Measurements from ENCODE around the gene WNT11.

WNT11 gene

GRCh38 chr11:76233196-76233921 is 27.1 kb upstream of the WNT11 start:
- Histone ChIP-seq H3K9me3 (ENCODE audit: control insufficient read depth in 5 of 5, low read length in 5 of 5) (no peaks in the 10 kb centered on the region), H3K4me1 (ENCODE audit: control insufficient read depth in 5 of 5, insufficient read depth in 5 of 5, low read length in 5 of 5) (peaks cover 4 to 44% (median 33%) of the 10 kb centered on the region in 5 donors), H3K36me3 (ENCODE audit: control insufficient read depth in 5 of 5, insufficient read depth in 5 of 5, low read length in 5 of 5) (no peaks in the 10 kb centered on the region), H3K27me3 (ENCODE audit: control insufficient read depth in 5 of 5, insufficient read depth in 4 of 5, low read length in 5 of 5) (no peaks in the 10 kb centered on the region), H3K27ac (ENCODE audit: low read depth, low read length) (peak overlapping the region; percentile 88), H3K9ac (ENCODE audit: low read length in 5 of 5) (no peak overlapping the region), H3K4me3 (ENCODE audit: low read depth in 1 of 5, low read length in 5 of 5) (peak overlapping the region in 1 of 5 donors; percentile 89)

- Histone ChIP-seq H3K27ac (ENCODE audit: low read depth, low read length) (no peak overlapping the region), H3K36me3 (ENCODE audit: control insufficient read depth in 5 of 5, insufficient read depth in 5 of 5, low read length in 5 of 5) (no peaks in the 10 kb centered on the region), H3K9ac (ENCODE audit: low read length in 5 of 5) (no peak overlapping the region), H3K9me3 (ENCODE audit: control insufficient read depth in 5 of 5, low read length in 5 of 5) (no peaks in the 10 kb centered on the region), H3K4me3 (ENCODE audit: low read depth in 1 of 5, low read length in 5 of 5) (no peak overlapping the region), H3K4me1 (ENCODE audit: control insufficient read depth in 5 of 5, insufficient read depth in 5 of 5, low read length in 5 of 5) (peaks cover 4 to 52% (median 34%) of the 10 kb centered on the region in 5 donors), H3K27me3 (ENCODE audit: control insufficient read depth in 5 of 5, insufficient read depth in 4 of 5, low read length in 5 of 5) (no peaks in the 10 kb centered on the region)
These were observed 25.8 kb upstream of the WNT11 start for GRCh38 chr11:76232026-76232665.

- Histone ChIP-seq H3K4me1 (ENCODE audit: control insufficient read depth in 5 of 5, insufficient read depth in 5 of 5, low read length in 5 of 5) (peaks cover 4 to 46% (median 29%) of the 10 kb centered on the region in 5 donors), H3K36me3 (ENCODE audit: control insufficient read depth in 5 of 5, insufficient read depth in 5 of 5, low read length in 5 of 5) (no peaks in the 10 kb centered on the region), H3K9me3 (ENCODE audit: control insufficient read depth in 5 of 5, low read length in 5 of 5) (no peaks in the 10 kb centered on the region), H3K27ac (ENCODE audit: low read depth, low read length) (no peak overlapping the region), H3K4me3 (ENCODE audit: low read depth in 1 of 5, low read length in 5 of 5) (no peak overlapping the region), H3K27me3 (ENCODE audit: control insufficient read depth in 5 of 5, insufficient read depth in 4 of 5, low read length in 5 of 5) (no peaks in the 10 kb centered on the region), H3K9ac (ENCODE audit: low read length in 5 of 5) (no peak overlapping the region)
These were observed 24.9 kb upstream of the WNT11 start for GRCh38 chr11:76231121-76231738.

- Histone ChIP-seq H3K4me3 (ENCODE audit: low read depth in 1 of 5, low read length in 5 of 5) (no peak overlapping the region), H3K27me3 (ENCODE audit: control insufficient read depth in 5 of 5, insufficient read depth in 4 of 5, low read length in 5 of 5) (no peaks in the 10 kb centered on the region), H3K4me1 (ENCODE audit: control insufficient read depth in 5 of 5, insufficient read depth in 5 of 5, low read length in 5 of 5) (peaks cover 5 to 46% (median 34%) of the 10 kb centered on the region in 5 donors), H3K9me3 (ENCODE audit: control insufficient read depth in 5 of 5, low read length in 5 of 5) (no peaks in the 10 kb centered on the region), H3K9ac (ENCODE audit: low read length in 5 of 5) (no peak overlapping the region), H3K36me3 (ENCODE audit: control insufficient read depth in 5 of 5, insufficient read depth in 5 of 5, low read length in 5 of 5) (no peaks in the 10 kb centered on the region), H3K27ac (ENCODE audit: low read depth, low read length) (no peak overlapping the region)
These were observed 24.1 kb upstream of the WNT11 start for GRCh38 chr11:76230392-76230791.

- no peaks in the 10 kb centered on the region for H3K36me3 ChIP-seq (ENCODE audit: control insufficient read depth in 5 of 5, insufficient read depth in 5 of 5, low read length in 5 of 5)
- H3K27ac ChIP-seq (ENCODE audit: low read depth, low read length), result no peak overlapping the region
- no peaks in the 10 kb centered on the region for H3K27me3 ChIP-seq (ENCODE audit: control insufficient read depth in 5 of 5, insufficient read depth in 4 of 5, low read length in 5 of 5)
- no peaks in the 10 kb centered on the region for H3K9me3 ChIP-seq (ENCODE audit: control insufficient read depth in 5 of 5, low read length in 5 of 5)
- H3K9ac ChIP-seq (ENCODE audit: low read length in 5 of 5), result no peak overlapping the region
- H3K4me1 ChIP-seq (ENCODE audit: control insufficient read depth in 5 of 5, insufficient read depth in 5 of 5, low read length in 5 of 5), result peaks cover 7 to 48% (median 38%) of the 10 kb centered on the region in 5 donors
- H3K4me3 ChIP-seq (ENCODE audit: low read depth in 1 of 5, low read length in 5 of 5), result no peak overlapping the region
These were observed 23.5 kb upstream of the WNT11 start for GRCh38 chr11:76229690-76230240.

DNA sequence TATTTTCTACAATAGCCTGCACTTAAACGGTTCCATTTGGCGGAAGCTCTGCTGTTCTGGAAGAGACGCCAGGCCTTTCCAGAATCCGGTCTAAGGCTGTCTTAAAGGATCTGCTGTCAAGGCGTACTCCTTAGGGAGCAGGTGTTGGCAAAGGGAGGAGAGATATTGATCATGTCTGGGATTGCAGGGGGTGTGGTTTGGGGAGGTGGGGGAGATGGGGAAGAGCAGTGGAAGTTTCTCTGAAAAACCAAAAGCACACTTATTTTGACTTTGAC is 22.5 kb upstream of the WNT11 start:
- Histone ChIP-seq H3K36me3 (ENCODE audit: control insufficient read depth in 5 of 5, insufficient read depth in 5 of 5, low read length in 5 of 5) (no peaks in the 10 kb centered on the region), H3K27me3 (ENCODE audit: control insufficient read depth in 5 of 5, insufficient read depth in 4 of 5, low read length in 5 of 5) (no peaks in the 10 kb centered on the region), H3K4me1 (ENCODE audit: control insufficient read depth in 5 of 5, insufficient read depth in 5 of 5, low read length in 5 of 5) (peaks cover 6 to 45% (median 29%) of the 10 kb centered on the region in 5 donors), H3K27ac (ENCODE audit: low read depth, low read length) (peak overlapping the region; percentile 30), H3K4me3 (ENCODE audit: low read depth in 1 of 5, low read length in 5 of 5) (no peak overlapping the region), H3K9ac (ENCODE audit: low read length in 5 of 5) (no peak overlapping the region), H3K9me3 (ENCODE audit: control insufficient read depth in 5 of 5, low read length in 5 of 5) (no peaks in the 10 kb centered on the region)

DNA sequence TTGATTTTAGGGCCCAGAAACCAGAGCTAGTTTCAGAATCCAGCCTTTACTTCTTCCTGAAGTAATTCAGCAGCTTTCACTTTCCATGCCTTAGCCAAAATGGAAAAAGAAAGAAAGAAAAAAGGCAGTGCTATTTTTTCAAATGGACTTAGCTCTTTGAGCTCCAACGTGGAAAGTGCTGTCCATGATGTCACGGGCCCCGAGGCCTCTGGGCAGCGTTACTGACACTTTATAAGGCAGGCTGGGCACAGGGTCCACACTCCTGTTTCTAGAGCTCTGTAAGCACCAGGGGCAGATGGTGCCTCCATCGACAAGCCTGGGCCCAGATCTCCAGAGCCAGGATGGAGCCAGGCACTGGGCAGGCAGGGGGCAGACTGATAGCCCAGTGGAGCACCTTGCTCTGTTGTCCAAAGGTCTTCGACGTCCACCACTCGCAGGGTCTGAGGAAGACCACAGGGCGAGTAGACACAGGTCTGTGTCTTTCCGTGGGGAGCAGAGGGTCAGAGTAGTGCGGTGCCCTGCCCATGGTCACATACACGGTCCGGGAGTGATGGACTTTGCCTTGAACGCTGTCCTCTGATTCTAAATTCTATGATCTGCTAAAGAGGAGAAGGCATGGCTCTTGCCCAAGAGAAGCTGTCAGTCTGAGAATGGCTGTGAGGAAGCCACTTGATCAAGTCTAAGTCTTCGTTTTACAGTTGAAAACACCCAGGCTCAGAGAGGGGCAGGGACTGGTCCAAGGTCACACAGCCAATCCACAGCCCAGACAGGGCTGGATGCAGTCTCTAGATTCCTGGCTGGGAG is 22.0 kb upstream of the WNT11 start:
- no peaks in the 10 kb centered on the region for H3K27me3 ChIP-seq (ENCODE audit: control insufficient read depth in 5 of 5, insufficient read depth in 4 of 5, low read length in 5 of 5)
- H3K27ac ChIP-seq (ENCODE audit: low read depth, low read length), result peak overlapping the region; percentile 30
- no peaks in the 10 kb centered on the region for H3K36me3 ChIP-seq (ENCODE audit: control insufficient read depth in 5 of 5, insufficient read depth in 5 of 5, low read length in 5 of 5)
- H3K9ac ChIP-seq (ENCODE audit: low read length in 5 of 5), result peak overlapping the region in 1 of 5 donors; percentile 14
- peaks cover 6 to 43% (median 26%) of the 10 kb centered on the region in 5 donors for H3K4me1 ChIP-seq (ENCODE audit: control insufficient read depth in 5 of 5, insufficient read depth in 5 of 5, low read length in 5 of 5)
- H3K9me3 ChIP-seq (ENCODE audit: control insufficient read depth in 5 of 5, low read length in 5 of 5), result no peaks in the 10 kb centered on the region
- H3K4me3 ChIP-seq (ENCODE audit: low read depth in 1 of 5, low read length in 5 of 5), result no peak overlapping the region

GRCh38 chr11:76226626-76227025 is 20.3 kb upstream of the WNT11 start:
- Histone ChIP-seq H3K36me3 (ENCODE audit: control insufficient read depth in 5 of 5, insufficient read depth in 5 of 5, low read length in 5 of 5) (no peaks in the 10 kb centered on the region), H3K9ac (ENCODE audit: low read length in 5 of 5) (no peak overlapping the region), H3K27ac (ENCODE audit: low read depth, low read length) (no peak overlapping the region), H3K4me3 (ENCODE audit: low read depth in 1 of 5, low read length in 5 of 5) (no peak overlapping the region), H3K9me3 (ENCODE audit: control insufficient read depth in 5 of 5, low read length in 5 of 5) (no peaks in the 10 kb centered on the region), H3K4me1 (ENCODE audit: control insufficient read depth in 5 of 5, insufficient read depth in 5 of 5, low read length in 5 of 5) (peaks cover 6 to 43% (median 26%) of the 10 kb centered on the region in 5 donors), H3K27me3 (ENCODE audit: control insufficient read depth in 5 of 5, insufficient read depth in 4 of 5, low read length in 5 of 5) (no peaks in the 10 kb centered on the region)

- peak overlapping the region in 2 of 5 donors; percentile 14 to 41 for H3K9ac ChIP-seq (ENCODE audit: low read length in 5 of 5)
- no peaks in the 10 kb centered on the region for H3K9me3 ChIP-seq (ENCODE audit: control insufficient read depth in 5 of 5, low read length in 5 of 5)
- H3K27me3 ChIP-seq (ENCODE audit: control insufficient read depth in 5 of 5, insufficient read depth in 4 of 5, low read length in 5 of 5), result no peaks in the 10 kb centered on the region
- peak overlapping the region; percentile 67 for H3K27ac ChIP-seq (ENCODE audit: low read depth, low read length)
- no peak overlapping the region for H3K4me3 ChIP-seq (ENCODE audit: low read depth in 1 of 5, low read length in 5 of 5)
- H3K36me3 ChIP-seq (ENCODE audit: control insufficient read depth in 5 of 5, insufficient read depth in 5 of 5, low read length in 5 of 5), result no peaks in the 10 kb centered on the region
- peaks cover 6 to 35% (median 26%) of the 10 kb centered on the region in 5 donors for H3K4me1 ChIP-seq (ENCODE audit: control insufficient read depth in 5 of 5, insufficient read depth in 5 of 5, low read length in 5 of 5)
These were observed 18.9 kb upstream of the WNT11 start for GRCh38 chr11:76225122-76225611.

Measured in subcutaneous abdominal adipose tissue (tissue), 5 donors.